GM20000 (cell line): Measurements from ENCODE around the gene ABCC11.

Source experiments
- DNase-seq: peaks from one replicate; pipeline ENCODE4 v3.0.0; 2012; ENCODE audit warnings: low spot score
- TF ChIP-seq, protein P1 (sequence below): IDR thresholded peaks from 2 replicates; pipeline ENCODE4 v1.5.1; 2012; ENCODE audit warnings: mild to moderate bottlenecking, control low read depth; ENCODE audit errors: extremely low read depth, missing control alignments

Gene ABCC11

DNA sequence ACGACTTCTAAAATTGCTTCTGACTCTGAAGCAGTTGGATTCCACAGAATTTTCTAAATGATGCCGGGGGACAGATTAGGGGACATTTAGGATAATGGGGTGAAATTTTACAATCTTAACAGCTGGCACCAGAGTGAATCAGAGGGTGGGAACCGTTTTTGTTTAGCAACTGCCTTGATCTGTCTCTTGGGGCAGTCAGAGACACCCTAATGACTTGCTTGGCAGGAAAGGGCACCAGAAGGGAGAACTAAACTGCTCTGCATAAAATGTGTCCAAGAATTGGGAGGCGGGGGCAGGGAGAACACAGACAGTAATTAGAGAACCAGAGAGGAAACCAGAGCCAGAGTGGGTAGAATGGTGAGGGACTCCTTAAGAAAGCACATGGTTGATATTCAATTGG is 85.4 kb downstream of the ABCC11 start:
- TF ChIP-seq, protein P1, sequence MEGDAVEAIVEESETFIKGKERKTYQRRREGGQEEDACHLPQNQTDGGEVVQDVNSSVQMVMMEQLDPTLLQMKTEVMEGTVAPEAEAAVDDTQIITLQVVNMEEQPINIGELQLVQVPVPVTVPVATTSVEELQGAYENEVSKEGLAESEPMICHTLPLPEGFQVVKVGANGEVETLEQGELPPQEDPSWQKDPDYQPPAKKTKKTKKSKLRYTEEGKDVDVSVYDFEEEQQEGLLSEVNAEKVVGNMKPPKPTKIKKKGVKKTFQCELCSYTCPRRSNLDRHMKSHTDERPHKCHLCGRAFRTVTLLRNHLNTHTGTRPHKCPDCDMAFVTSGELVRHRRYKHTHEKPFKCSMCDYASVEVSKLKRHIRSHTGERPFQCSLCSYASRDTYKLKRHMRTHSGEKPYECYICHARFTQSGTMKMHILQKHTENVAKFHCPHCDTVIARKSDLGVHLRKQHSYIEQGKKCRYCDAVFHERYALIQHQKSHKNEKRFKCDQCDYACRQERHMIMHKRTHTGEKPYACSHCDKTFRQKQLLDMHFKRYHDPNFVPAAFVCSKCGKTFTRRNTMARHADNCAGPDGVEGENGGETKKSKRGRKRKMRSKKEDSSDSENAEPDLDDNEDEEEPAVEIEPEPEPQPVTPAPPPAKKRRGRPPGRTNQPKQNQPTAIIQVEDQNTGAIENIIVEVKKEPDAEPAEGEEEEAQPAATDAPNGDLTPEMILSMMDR: no peak
- no peak for DNase-seq

DNA sequence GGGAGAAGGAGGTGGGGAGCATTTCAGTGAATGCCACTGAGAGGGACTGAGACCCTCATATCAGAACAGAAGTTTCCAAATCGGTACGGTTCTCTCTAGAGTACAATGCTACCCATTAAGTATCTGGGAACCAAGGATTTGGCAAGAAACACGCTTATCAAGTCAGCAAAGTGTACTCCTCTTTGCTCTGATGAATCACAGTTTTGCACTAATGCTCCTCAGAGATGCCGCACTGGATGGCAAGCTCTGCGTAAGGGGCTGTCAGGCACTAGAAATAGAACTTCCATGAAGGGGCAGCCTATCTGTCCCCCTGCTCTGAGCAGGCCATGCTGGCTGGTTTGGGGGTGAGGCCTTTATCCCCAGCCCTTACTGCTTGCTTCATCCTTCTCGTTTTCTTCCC is 86.8 kb downstream of the ABCC11 start:
- TF ChIP-seq, protein P1: no peak
- DNase-seq: no peak

DNA sequence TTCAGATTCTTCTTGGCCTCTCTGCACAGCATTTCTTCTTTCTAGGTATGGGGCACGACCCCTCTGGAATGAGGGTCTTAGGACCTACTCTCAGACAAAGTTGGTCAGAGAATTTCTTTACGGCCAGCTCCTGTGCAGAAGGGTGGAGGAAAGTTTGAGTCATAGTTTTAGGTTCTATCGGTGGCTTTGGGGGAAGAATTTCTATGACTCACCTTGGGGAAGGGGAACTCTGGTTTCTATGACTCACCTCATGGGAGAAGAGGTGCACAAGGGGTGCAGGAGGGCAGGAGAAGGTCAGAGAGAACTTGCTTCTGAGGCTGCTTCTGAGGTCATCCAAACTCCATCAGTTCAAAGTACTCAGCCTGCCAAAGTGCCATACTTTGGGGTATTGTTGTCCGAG is 89.0 kb downstream of the ABCC11 start:
- peak; percentile 45 for DNase-seq
- TF ChIP-seq, protein P1: no peak

DNA sequence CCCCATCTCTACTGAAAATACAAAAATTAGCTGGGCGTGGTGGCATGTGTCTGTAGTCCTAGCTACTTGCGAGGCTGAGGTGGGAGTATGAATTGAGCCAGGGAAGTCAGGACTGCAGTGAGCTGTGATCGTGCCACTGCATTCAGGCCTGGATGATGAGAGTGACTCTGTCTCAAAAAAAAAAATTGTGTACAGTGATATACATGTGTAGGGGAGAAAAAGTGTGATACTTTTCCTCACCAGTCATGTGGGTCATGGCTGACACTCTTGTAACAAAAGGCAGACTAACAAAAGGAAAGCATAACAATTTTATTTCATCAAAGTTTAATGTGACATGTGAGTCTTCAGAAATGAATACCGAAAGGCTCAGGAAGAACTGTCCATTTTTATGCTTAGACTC is 89.5 kb downstream of the ABCC11 start:
- TF ChIP-seq, protein P1: no peak
- DNase-seq: no peak

- TF ChIP-seq, protein P1: no peak
- DNase-seq: no peak
These were observed 90.0 kb downstream of the ABCC11 start for GRCh38 chr16:48157302-48157701.

GRCh38 chr16:48156790-48157209 is 90.5 kb downstream of the ABCC11 start:
- DNase-seq: peak; percentile 72
- TF ChIP-seq, protein P1: peak; percentile 95

- TF ChIP-seq, protein P1: no peak
- no peak for DNase-seq
These were observed 91.2 kb downstream of the ABCC11 start, which contains the start of gene ABCC12 for GRCh38 chr16:48155926-48156789. Gene ABCC12 (minus strand): TSS chr16:48155993. CDS start chr16:48146424, 9,569 bp downstream.
